AG09309 (cell line): Measurements from ENCODE around the gene VAV2.

Experiments used
- DNase-seq: peaks from one replicate; pipeline ENCODE4 v3.0.0-alpha.2; 2010; ENCODE audit warnings: low read depth
- H3K4me3 ChIP-seq: 2 replicates; pipeline ENCODE4 v1.5.1; 2011; ENCODE audit warnings: mild to moderate bottlenecking, low read depth, low read length, moderate library complexity; ENCODE audit not compliant: control insufficient read depth
- TF ChIP-seq, protein P1 (sequence below): IDR thresholded peaks from 2 replicates; pipeline ENCODE4 v1.5.1; 2011; ENCODE audit warnings: mild to moderate bottlenecking, low read depth, low read length, inconsistent platforms; ENCODE audit not compliant: insufficient read depth, control insufficient read depth; ENCODE audit errors: missing control alignments

The VAV2 gene

DNA sequence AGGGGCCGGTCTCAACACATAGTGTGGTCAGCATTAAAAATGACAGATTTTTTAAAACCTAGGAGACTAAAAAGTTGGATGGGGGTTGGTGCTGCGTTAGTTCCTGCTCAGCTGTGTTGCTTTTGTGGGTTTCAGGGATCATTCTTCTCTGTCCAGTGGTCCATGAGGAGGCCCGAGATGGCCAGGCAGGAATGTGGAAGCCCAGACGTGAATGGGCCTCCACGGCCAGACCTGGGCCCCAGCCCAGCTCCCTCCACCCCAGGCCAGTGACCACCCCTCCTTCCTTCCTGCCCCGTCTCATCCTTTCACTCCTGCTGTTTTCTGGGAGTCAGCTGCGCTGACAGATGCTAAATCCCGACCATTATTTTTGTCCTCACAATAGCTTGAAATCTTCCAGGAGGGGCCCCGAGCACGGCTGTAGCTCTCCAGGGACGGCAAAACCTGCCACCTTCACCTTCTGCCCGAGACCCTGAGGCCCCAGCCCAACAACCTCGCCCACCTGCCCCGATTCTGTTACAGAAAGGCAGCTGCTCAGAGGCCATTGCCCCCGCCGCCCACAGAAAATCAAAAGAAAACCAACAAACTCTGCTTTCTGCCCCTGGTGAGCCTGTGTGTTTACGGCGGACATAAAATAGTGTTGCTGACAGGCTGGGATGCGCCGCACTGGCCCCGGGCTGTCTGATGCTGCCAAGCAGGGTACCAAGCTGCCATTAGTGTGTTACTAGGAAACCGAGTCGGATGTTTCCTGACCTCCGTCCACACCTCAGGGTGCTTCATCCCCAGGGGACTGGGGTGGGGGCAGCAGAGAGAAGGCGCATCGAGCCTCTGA, 170.3 kb downstream of the VAV2 start:
- TF ChIP-seq, protein P1, sequence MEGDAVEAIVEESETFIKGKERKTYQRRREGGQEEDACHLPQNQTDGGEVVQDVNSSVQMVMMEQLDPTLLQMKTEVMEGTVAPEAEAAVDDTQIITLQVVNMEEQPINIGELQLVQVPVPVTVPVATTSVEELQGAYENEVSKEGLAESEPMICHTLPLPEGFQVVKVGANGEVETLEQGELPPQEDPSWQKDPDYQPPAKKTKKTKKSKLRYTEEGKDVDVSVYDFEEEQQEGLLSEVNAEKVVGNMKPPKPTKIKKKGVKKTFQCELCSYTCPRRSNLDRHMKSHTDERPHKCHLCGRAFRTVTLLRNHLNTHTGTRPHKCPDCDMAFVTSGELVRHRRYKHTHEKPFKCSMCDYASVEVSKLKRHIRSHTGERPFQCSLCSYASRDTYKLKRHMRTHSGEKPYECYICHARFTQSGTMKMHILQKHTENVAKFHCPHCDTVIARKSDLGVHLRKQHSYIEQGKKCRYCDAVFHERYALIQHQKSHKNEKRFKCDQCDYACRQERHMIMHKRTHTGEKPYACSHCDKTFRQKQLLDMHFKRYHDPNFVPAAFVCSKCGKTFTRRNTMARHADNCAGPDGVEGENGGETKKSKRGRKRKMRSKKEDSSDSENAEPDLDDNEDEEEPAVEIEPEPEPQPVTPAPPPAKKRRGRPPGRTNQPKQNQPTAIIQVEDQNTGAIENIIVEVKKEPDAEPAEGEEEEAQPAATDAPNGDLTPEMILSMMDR: no peak

GRCh38 chr9:133819923-133820322, 172.2 kb downstream of the VAV2 start:
- DNase-seq: no peak
- TF ChIP-seq, protein P1: no peak

More for the DNA sequence above, 170.3 kb downstream of the VAV2 start:
- no peak overlapping the region for H3K4me3 ChIP-seq
- DNase-seq: no peak

GRCh38 chr9:133818444-133818843, 173.7 kb downstream of the VAV2 start:
- peak; percentile 8 for DNase-seq
- no peak overlapping the region for H3K4me3 ChIP-seq
- TF ChIP-seq, protein P1: no peak

More at GRCh38 chr9:133819923-133820322, 172.2 kb downstream of the VAV2 start:
- no peak overlapping the region for H3K4me3 ChIP-seq

DNA sequence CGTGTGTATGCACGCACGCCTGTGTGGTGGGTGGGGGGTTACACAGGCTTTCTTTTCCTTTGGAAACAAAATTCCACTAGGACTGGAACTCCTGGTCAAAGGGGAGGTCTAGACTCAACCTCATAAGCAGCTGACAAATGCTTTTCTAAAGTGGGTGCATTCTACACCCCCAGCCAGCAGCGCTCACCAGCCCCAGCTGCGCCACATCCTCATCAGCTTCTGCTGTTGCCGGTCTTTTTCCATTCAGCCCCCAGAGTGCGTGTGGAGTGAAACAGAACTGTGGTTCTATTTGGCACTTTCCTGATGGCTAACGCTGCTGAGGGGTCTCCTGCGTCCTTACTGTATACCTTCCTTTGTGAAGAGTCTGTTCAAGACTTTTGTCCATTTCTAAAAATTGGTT, 176.3 kb downstream of the VAV2 start:
- TF ChIP-seq, protein P1: no peak
- H3K4me3 ChIP-seq: no peak overlapping the region
- no peak for DNase-seq

GRCh38 chr9:133814586-133815208, 177.4 kb downstream of the VAV2 start:
- H3K4me3 ChIP-seq: no peak overlapping the region
- TF ChIP-seq, protein P1: no peak
- DNase-seq: no peak

DNA sequence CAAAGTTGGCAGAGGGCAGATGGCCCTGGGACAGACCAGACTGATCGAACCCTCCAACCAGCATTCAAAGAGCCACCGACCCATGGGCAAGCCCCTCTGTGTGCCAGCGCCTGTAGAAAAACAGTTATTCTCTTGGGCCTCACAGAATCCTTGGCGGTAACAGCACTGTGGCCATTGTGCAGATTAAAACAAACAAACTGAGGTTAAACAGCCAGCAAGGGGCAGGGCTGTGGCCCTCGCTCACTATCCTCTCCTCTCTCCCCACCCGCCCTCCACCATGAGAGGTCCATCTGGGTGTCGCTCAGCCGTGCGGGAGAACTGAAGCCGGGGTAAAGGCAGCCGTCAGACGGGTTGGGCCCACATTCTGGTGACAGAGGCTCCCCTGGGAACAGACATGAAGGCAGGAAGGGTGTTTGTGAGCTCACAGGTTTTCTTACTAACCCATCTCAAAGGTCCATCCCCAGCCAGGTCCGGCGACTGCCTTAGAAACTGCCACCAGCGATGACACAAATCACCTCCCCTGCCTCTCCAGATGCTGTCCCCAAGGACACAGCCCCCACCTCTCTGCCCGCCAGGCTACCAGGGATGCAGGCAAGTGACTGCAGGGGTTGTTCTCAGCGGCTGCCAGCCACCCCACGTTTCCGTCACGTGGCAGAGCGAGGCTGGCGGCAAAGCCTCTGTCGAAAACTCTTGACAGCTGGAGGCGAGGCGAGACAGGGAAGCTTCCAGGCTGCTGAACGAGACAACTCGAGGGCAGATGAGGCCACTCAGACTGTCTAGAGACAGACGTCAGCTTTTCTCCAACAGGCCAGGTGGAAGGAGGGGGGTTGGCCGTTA, 178.2 kb downstream of the VAV2 start:
- no peak for DNase-seq
- TF ChIP-seq, protein P1: no peak
- H3K4me3 ChIP-seq: no peak overlapping the region
